Limb (tissue), 2 donors: ENCODE results near the gene ADGRD1.

ENCODE experiments used
- DNase-seq, 2 donors: peaks; one replicate each; pipeline ENCODE4 v3.0.0-alpha.2; 2016; ENCODE audit errors: extremely low spot score in 2 of 2

The ADGRD1 gene

GRCh38 chr12:131101006-131101405 is 147.3 kb downstream of the ADGRD1 start:
- DNase-seq: peak in 1 of 2 donors; percentile 18

GRCh38 chr12:131101703-131102492 is 148.2 kb downstream of the ADGRD1 start:
- peak in 1 of 2 donors; percentile 24 for DNase-seq

- no peak for DNase-seq
Observed at GRCh38 chr12:131102493-131102931, 148.8 kb downstream of the ADGRD1 start.

- no peak for DNase-seq
Observed at GRCh38 chr12:131102991-131103668, 149.4 kb downstream of the ADGRD1 start.

- peak in 1 of 2 donors; percentile 34 for DNase-seq
Observed at GRCh38 chr12:131103669-131104462, 150.2 kb downstream of the ADGRD1 start.

GRCh38 chr12:131104463-131105350 is 151.0 kb downstream of the ADGRD1 start:
- DNase-seq: peak; percentile 79 to 91

- DNase-seq: no peak
Observed at GRCh38 chr12:131105351-131105735, 151.6 kb downstream of the ADGRD1 start.

GRCh38 chr12:131105736-131106348 is 152.1 kb downstream of the ADGRD1 start:
- peak in 1 of 2 donors; percentile 34 for DNase-seq

GRCh38 chr12:131106349-131106941 is 152.7 kb downstream of the ADGRD1 start:
- DNase-seq: no peak

- no peak for DNase-seq
Observed at GRCh38 chr12:131108177-131108955, 154.7 kb downstream of the ADGRD1 start.

- no peak for DNase-seq
Observed at GRCh38 chr12:131111446-131111845, 157.7 kb downstream of the ADGRD1 start.

- no peak for DNase-seq
Observed at GRCh38 chr12:131112021-131112420, 158.3 kb downstream of the ADGRD1 start.

GRCh38 chr12:131112700-131113290 is 159.1 kb downstream of the ADGRD1 start:
- no peak for DNase-seq

GRCh38 chr12:131113568-131114270 is 160.0 kb downstream of the ADGRD1 start:
- peak in 1 of 2 donors; percentile 19 for DNase-seq

GRCh38 chr12:131114271-131114670 is 160.6 kb downstream of the ADGRD1 start:
- DNase-seq: no peak

GRCh38 chr12:131114942-131115584 is 161.4 kb downstream of the ADGRD1 start:
- DNase-seq: peak in 1 of 2 donors; percentile 35

GRCh38 chr12:131115766-131116467 is 162.2 kb downstream of the ADGRD1 start:
- no peak for DNase-seq
